Hepatocyte (in vitro differentiated cells): ENCODE measurements around the gene PROZ.

Source experiments
- CTCF ChIP-seq: fragments of 200-600 bp; sonication (generic); IDR thresholded peaks from 2 replicates; pipeline ENCODE4 v1.5.1; 2016; ENCODE audit warnings: antibody characterized with exemption, mild to moderate bottlenecking; ENCODE audit not compliant: poor library complexity
- EZH2 ChIP-seq: fragments of 200-600 bp; sonication (generic); IDR thresholded peaks from 2 replicates; pipeline ENCODE4 v1.6.1; 2016; ENCODE audit warnings: antibody characterized with exemption, mild to moderate bottlenecking, borderline replicate concordance

DNA sequence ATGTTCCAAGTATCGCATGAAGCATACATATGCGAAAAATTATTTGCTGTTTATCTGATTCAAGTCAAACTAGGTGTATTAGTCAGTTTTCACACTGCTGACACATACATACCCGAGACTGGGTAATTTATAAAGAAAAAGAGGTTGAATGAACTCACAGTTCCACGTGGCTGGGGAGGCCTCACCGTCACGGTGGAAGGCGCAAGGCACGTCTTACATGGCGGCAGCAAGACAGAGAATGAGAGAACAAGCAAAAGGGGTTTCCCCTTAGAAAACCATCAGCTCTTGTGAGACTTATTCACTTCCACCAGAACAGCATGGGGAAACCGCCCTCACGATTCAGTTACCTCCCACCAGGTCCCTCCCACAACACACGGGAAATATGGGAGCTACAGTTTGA, 13.0 kb upstream of the PROZ start:
- no peak for TF ChIP-seq CTCF
- no peak for TF ChIP-seq EZH2
